Osteoblast (primary cell): ENCODE data around the gene KRT37. TPM values are rescaled to one million over a fixed set of nuclear protein-coding genes. Genes with fewer than 3 reads are reported as not detected.

Experiments
- DNase-seq: peaks from one replicate; pipeline ENCODE4 v3.0.0; 2011; ENCODE audit warnings: low spot score, mixed read lengths; ENCODE audit not compliant: insufficient read length; ENCODE audit errors: missing footprints
- H2AFZ ChIP-seq: 2 replicates; pipeline ENCODE4 v1.6.0; 2011; ENCODE audit warnings: mild to moderate bottlenecking, low read length
- H3K27ac ChIP-seq: 2 replicates; pipeline ENCODE4 v1.5.1; 2011; ENCODE audit warnings: mild to moderate bottlenecking, low read depth, low read length, moderate library complexity
- H3K27me3 ChIP-seq: 2 replicates; pipeline ENCODE4 v1.6.0; 2012; ENCODE audit warnings: mild to moderate bottlenecking, control low read depth, inconsistent platforms, low read length, moderate library complexity; ENCODE audit not compliant: insufficient read depth
- H3K36me3 ChIP-seq: 2 replicates; pipeline ENCODE4 v1.5.1; 2011; ENCODE audit warnings: mild to moderate bottlenecking, low read length, control low read depth, moderate library complexity; ENCODE audit not compliant: insufficient read depth
- H3K4me1 ChIP-seq: 2 replicates; pipeline ENCODE4 v1.5.1; 2011; ENCODE audit warnings: mild to moderate bottlenecking, low read length, control low read depth, moderate library complexity; ENCODE audit not compliant: insufficient read depth
- H3K4me2 ChIP-seq: 2 replicates; pipeline ENCODE4 v1.6.0; 2011; ENCODE audit warnings: mild to moderate bottlenecking, low read length; ENCODE audit not compliant: insufficient read depth
- H3K4me3 ChIP-seq: fragments of 200-600 bp; sonication (generic); 3 replicates; pipeline ENCODE4 v1.5.1; 2012; ENCODE audit warnings: mild to moderate bottlenecking, low read length, inconsistent platforms; ENCODE audit not compliant: insufficient read depth
- H3K79me2 ChIP-seq: 2 replicates; pipeline ENCODE4 v1.6.0; 2012; ENCODE audit warnings: mild to moderate bottlenecking, low read length, control low read depth, inconsistent platforms; ENCODE audit not compliant: insufficient read depth
- H3K9me3 ChIP-seq: 2 replicates; pipeline ENCODE4 v1.5.1; 2011; ENCODE audit warnings: low read depth, low read length, control low read depth
- H4K20me1 ChIP-seq: 2 replicates; pipeline ENCODE4 v1.6.0; 2012; ENCODE audit warnings: mild to moderate bottlenecking, low read length, control low read depth; ENCODE audit not compliant: insufficient read depth
- CTCF ChIP-seq: IDR thresholded peaks from 2 replicates; pipeline ENCODE4 v1.5.1; 2011; ENCODE audit warnings: mild to moderate bottlenecking, low read depth, low read length, moderate library complexity; ENCODE audit errors: extremely low read depth
- total RNA-seq: library from RNA; depleted of rRNA; stranded (reverse); fragments of >200 nt; gene quantifications from 2 replicates; pipeline ENCODE4 v1.2.3, GENCODE V29; 2012

Gene KRT37
- total RNA-seq, 1 donor, result not detected

DNA sequence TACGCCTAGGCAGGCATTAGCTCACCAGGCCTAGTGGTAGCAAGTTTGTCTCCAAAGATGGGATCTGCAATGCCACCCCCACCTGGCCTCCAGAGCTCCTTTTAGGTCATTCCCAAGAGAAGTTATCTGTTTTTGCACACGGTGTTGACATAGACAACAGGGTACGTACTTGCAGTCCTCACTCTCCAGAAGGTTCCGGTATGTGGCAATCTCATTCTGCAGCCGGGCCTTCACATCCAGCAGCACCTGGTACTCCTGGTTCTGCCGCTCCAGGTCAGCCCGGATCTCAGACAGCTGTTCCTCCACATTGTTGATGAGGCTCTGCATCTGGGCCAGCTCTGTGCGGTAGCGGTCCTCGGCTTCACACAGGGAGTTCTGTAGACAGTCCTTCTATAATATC lies 17.2 kb downstream of the KRT37 start:
- H4K20me1 ChIP-seq, result no peaks in the 10 kb centered on the region
- H3K27ac ChIP-seq, result no peak overlapping the region

DNA sequence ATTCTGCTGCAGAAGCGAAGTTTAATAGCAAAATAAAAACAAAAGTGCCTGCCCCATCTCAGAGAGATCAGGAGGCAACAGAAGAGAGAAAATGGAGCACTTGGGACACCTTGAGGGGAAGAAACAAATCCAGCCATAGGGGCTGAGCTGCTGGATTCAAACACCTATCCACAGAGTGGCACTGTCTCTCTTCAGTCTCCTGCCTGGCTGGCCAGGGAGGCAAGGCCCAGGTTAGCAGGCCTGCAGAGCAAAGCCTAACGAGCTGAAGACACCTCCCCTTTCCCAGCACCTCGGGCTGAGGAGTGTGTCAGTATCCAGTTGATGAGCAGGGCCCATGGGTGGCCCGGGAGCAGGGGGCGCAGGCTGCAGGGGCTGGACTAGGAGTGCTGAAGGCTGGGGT lies 18.2 kb downstream of the KRT37 start:
- no peaks in the 10 kb centered on the region for H3K79me2 ChIP-seq
- TF ChIP-seq CTCF, result peak; percentile 14
- H3K27ac ChIP-seq, result no peak overlapping the region
- H3K4me1 ChIP-seq, result peaks cover 38% of the 10 kb centered on the region
- no peak overlapping the region for H3K4me2 ChIP-seq
- peak overlapping the region; percentile 37 for H2AFZ ChIP-seq
- DNase-seq, result no peak
- H3K27me3 ChIP-seq, result no peaks in the 10 kb centered on the region
- no peaks in the 10 kb centered on the region for H3K36me3 ChIP-seq
- no peaks in the 10 kb centered on the region for H3K9me3 ChIP-seq
- H4K20me1 ChIP-seq, result no peaks in the 10 kb centered on the region
- no peak overlapping the region for H3K4me3 ChIP-seq

More for the DNA sequence above, 17.2 kb downstream of the KRT37 start:
- no peak for TF ChIP-seq CTCF
- Histone ChIP-seq H3K9me3 (no peaks in the 10 kb centered on the region), H3K79me2 (no peaks in the 10 kb centered on the region), H3K27me3 (no peaks in the 10 kb centered on the region), H3K36me3 (no peaks in the 10 kb centered on the region), H3K4me1 (peaks cover 32% of the 10 kb centered on the region), H3K4me2 (no peak overlapping the region), H3K4me3 (no peak overlapping the region), H2AFZ (no peak overlapping the region)
- no peak for DNase-seq

DNA sequence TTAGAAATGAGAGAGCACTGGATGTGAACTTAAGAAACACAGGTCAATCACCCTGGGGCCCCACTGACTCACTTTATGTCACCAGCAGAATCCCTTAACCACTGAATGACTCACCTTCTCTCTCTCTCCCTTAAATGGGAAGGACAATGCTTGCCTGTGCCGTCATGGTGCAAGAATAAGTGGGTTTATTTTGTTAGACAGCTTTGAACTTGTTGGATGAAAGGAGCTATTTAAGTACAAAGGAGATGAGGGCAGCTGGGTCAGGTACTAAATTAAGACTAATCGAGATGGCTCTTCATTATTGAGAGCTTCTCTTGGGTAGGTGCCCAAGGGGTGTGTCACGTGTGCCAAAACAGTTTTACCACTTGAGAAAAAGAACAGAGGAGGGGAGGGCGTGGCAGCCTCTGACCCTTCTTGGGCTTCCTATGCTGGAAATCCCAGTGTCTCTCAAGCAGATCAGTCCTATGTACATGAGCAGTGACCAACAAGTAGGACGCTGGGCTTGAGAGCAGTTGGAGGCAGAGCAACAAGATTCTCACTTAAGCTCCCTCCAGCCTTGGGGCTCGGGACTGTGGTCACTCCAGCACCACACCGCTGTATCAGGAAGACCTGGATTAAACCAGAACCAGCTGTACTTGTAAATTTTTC lies 20.2 kb downstream of the KRT37 start:
- Histone ChIP-seq H4K20me1 (no peaks in the 10 kb centered on the region), H3K4me3 (peak overlapping the region; percentile 21), H3K9me3 (no peaks in the 10 kb centered on the region), H3K36me3 (no peaks in the 10 kb centered on the region), H2AFZ (peak overlapping the region; percentile 7), H3K4me1 (peaks cover 38% of the 10 kb centered on the region), H3K27me3 (no peaks in the 10 kb centered on the region), H3K4me2 (peak overlapping the region; percentile 50), H3K79me2 (no peaks in the 10 kb centered on the region), H3K27ac (peak overlapping the region; percentile 92)
- no peak for TF ChIP-seq CTCF
- peak; percentile 96 for DNase-seq

DNA sequence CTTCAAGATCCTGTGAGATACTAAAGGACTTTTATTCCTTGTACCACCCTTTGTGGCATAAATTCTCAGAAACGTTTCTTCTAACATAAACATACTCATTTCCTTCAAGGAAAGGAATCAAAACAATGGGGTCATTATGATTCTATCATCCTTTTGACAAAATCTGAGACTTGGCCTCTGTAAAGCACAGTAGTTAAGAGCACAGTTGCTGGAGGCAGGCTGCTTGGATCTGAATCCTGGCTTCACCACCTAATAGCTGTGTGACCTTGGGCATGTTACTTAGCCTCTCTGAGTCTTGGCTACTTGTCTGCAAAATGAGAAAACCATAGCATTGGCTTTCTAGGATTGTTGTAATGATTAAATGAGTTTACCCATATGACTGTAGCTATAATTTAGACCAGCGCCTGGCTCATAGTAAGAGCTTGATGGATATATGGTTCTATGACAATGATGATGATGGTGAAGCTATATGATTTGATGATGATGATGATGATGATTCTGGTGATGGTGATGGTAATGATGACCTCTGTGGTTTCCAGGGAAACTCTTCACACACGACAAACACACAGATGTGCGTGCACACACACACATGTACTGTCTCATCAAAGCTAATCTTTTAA lies 20.9 kb downstream of the KRT37 start:
- Histone ChIP-seq H3K9me3 (no peaks in the 10 kb centered on the region), H3K4me3 (no peak overlapping the region), H2AFZ (no peak overlapping the region), H3K4me1 (peaks cover 38% of the 10 kb centered on the region), H3K4me2 (peak overlapping the region; percentile 50), H4K20me1 (no peaks in the 10 kb centered on the region), H3K36me3 (no peaks in the 10 kb centered on the region), H3K79me2 (no peaks in the 10 kb centered on the region), H3K27me3 (no peaks in the 10 kb centered on the region), H3K27ac (peak overlapping the region; percentile 92)
- no peak for DNase-seq
- no peak for TF ChIP-seq CTCF
